Astrocyte of the cerebellum (primary cell): ENCODE measurements around the gene MEGF8.

Experiments used
- DNase-seq: peaks from one replicate; pipeline ENCODE4 v3.0.0-alpha.2; 2011; ENCODE audit warnings: low read depth
- H3K4me3 ChIP-seq: 2 replicates; pipeline ENCODE4 v1.5.1; 2011; ENCODE audit warnings: mild to moderate bottlenecking, low read depth, low read length, moderate library complexity
- in situ Hi-C: cut with HindIII; loops from 2 replicates; pipeline ENCODE4 v1.10.0; 2017; ENCODE audit warnings: low sequenced_read_pairs
- TF ChIP-seq, protein P1 (sequence below): IDR thresholded peaks from 2 replicates; pipeline ENCODE4 v1.5.1; 2012; ENCODE audit warnings: low read length, low read depth, moderate library complexity, mild to moderate bottlenecking; ENCODE audit errors: missing control alignments

The MEGF8 gene

DNA sequence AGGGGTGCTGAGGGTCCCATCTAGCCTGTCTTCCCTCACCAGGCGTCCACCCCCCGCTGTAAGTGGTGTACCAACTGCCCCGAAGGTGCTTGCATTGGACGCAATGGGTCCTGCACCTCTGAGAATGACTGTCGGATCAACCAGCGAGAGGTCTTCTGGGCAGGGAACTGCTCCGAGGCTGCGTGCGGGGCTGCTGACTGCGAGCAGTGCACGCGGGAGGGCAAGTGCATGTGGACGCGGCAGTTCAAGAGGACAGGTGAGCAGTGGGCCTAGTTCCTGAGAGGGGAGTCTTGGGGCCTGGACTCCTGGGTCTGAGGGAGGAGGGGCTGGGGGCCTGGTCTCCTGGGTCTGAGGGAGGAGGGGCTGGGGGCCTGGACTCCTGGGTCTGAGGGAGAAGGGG, 36.9 kb downstream of the MEGF8 start:
- DNase-seq: no peak
- TF ChIP-seq, protein P1, sequence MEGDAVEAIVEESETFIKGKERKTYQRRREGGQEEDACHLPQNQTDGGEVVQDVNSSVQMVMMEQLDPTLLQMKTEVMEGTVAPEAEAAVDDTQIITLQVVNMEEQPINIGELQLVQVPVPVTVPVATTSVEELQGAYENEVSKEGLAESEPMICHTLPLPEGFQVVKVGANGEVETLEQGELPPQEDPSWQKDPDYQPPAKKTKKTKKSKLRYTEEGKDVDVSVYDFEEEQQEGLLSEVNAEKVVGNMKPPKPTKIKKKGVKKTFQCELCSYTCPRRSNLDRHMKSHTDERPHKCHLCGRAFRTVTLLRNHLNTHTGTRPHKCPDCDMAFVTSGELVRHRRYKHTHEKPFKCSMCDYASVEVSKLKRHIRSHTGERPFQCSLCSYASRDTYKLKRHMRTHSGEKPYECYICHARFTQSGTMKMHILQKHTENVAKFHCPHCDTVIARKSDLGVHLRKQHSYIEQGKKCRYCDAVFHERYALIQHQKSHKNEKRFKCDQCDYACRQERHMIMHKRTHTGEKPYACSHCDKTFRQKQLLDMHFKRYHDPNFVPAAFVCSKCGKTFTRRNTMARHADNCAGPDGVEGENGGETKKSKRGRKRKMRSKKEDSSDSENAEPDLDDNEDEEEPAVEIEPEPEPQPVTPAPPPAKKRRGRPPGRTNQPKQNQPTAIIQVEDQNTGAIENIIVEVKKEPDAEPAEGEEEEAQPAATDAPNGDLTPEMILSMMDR: no peak
- in situ Hi-C loops: no loop called here
- no peak overlapping the region for H3K4me3 ChIP-seq

DNA sequence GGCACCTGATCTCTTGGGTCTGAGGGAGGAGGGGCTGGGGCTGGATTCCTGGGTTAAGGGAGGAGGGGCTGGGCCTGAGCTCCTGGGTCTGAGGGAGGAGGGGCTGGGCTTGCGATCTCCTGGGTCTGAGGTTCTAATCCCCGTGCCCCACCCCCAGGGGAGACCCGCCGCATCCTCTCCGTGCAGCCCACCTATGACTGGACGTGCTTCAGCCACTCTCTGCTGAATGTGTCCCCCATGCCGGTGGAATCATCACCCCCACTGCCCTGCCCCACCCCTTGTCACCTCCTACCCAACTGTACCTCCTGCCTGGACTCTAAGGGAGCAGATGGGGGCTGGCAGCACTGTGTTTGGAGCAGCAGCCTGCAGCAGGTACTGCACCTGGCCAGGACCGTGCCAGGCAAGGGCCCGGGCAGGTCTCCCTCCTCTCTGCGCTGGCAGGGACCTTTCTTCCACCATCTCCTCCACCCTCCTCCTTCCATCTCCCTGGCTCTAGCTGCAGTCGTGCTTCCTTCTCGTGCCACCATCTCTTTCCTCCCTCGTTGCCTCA, 37.5 kb downstream of the MEGF8 start:
- TF ChIP-seq, protein P1: no peak
- DNase-seq: no peak
- in situ Hi-C loops: no loop called here
- no peak overlapping the region for H3K4me3 ChIP-seq

DNA sequence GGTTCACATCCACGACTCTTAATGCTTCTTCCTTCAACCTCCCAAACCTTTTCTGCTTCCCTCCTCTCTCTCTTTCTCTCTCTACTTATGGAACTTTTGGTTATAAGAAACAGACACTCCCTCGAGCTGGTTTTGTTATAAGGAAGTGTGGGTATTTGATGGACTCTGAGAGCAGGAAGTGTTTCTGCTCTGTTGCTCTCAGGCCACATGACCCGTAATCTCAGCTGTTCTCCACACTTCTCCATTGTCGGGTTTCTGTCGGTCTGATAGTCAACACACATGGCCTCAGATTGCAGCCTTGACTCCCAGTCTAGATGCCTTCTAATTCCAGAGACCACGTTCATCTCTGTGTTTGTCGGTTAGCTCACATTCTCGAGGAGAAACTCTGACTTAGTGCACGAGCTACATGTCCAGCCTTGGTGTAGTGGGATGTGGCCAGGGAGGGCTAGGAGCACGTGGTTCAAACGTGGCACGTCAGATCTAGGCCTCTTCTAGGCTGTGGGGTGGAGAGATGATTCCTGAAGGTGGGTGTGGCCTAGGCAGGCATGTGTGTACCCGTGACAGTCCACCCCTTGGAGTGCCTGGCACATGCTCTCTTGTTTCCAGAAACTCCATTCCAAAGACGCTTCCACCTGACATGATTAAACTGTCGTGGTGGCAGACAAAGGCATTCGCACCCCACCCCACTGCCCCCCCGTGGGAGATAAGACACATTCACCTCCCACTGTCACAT, 38.3 kb downstream of the MEGF8 start:
- TF ChIP-seq, protein P1: no peak
- no peak for DNase-seq
- in situ Hi-C loops: no loop called here
- H3K4me3 ChIP-seq: no peak overlapping the region

DNA sequence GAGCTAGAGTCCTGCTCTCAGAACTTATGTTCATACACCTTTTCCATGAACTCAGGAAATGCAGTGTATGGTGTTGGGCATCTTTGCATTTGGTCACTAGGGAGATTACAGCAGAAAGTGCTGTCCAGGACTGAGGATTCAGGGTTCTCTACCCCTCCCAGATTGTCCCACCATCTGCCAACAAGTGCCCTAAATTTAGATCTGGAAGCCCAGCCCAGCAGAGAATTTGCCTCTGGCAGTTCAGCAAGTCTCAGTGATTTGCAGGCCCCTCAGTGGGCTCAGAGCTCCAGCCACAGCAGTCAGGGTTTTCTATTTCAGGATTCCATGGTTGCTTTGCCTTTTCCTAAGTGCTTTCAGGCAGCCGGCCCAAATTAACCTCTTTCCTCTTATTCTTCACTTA, 41.2 kb downstream of the MEGF8 start:
- no peak overlapping the region for H3K4me3 ChIP-seq
- no peak for DNase-seq
- TF ChIP-seq, protein P1: no peak
- in situ Hi-C loops: no loop called here

DNA sequence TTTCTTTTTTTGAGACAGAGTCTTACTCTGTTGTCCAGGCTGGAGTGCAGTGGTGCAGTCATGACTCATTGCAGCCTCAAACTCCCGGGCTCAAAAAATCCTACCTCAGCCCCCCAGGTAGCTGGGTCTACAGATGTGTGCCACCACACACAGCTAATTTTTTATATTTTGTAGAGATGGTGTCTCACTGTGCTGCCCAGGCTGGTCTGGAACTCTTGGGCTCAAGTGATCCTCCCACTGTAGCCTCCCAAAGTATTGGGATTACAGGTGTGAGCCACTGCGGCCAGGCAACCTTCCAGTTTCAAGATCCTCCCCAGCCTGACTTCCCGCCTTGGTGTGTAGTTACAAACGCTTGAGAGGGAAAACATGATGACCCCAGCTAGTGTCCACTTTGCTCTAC, 42.5 kb downstream of the MEGF8 start:
- no peak for DNase-seq
- H3K4me3 ChIP-seq: no peak overlapping the region
- TF ChIP-seq, protein P1: no peak
- in situ Hi-C loops: no loop called here

DNA sequence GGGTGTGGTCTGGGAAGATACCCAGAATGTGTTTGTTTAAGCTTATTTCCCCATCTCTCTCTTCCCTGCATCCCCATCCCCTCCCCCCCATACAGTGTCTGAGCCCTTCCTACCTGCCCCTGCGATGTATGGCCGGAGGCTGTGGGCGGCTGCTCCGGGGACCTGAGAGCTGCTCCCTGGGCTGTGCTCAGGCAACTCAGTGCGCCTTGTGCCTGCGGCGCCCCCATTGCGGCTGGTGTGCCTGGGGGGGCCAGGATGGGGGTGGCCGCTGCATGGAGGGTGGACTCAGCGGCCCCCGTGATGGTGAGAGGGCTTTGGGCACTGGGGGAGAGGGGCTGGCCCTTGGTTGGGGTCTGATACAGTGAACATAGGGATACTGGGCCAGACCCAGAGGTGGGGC, 42.9 kb downstream of the MEGF8 start:
- H3K4me3 ChIP-seq: no peak overlapping the region
- in situ Hi-C loops: no loop called here
- TF ChIP-seq, protein P1: no peak
- no peak for DNase-seq

DNA sequence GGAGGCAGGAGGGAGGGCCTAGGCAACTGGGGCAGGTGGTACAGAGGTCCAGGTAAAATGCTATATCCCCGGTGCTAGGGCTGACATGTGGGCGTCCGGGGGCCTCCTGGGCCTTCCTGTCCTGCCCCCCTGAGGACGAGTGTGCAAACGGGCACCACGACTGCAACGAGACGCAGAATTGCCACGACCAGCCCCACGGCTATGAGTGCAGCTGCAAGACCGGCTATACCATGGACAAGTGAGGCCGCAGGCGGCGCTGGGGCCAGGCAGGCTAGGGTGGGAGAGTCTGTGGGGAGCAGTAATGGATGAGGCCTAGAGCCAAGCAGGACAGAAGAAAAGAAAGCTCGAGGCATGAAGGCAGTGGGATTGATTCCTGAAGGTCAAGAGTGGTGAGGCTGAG, 43.3 kb downstream of the MEGF8 start:
- TF ChIP-seq, protein P1: no peak
- DNase-seq: no peak
- no peak overlapping the region for H3K4me3 ChIP-seq
- in situ Hi-C loops: no loop called here
